SK-N-DZ (cell line): ENCODE data around the gene ITSN1.
"Not testable (repeated sequence)": the region's sequence is repeated elsewhere in the genome, so short reads cannot be mapped to it uniquely, and the experiment has no call there.

Experiments
- DNase-seq: peaks from one replicate; pipeline ENCODE4 v3.0.0-alpha.2; 2015; ENCODE audit warnings: low spot score

ITSN1 gene

GRCh38 chr21:33859373-33860102 lies 217.2 kb downstream of the ITSN1 start:
- no peak for DNase-seq

- DNase-seq, result no peak
These were observed 218.1 kb downstream of the ITSN1 start for GRCh38 chr21:33860332-33860879.

GRCh38 chr21:33861125-33861524 lies 218.8 kb downstream of the ITSN1 start:
- DNase-seq, result no peak

GRCh38 chr21:33863191-33863590 lies 220.9 kb downstream of the ITSN1 start:
- not testable (repeated sequence) for DNase-seq

- DNase-seq, result no peak
These were observed 221.8 kb downstream of the ITSN1 start for GRCh38 chr21:33864150-33864549.

GRCh38 chr21:33865176-33865575 lies 222.9 kb downstream of the ITSN1 start:
- no peak for DNase-seq

- DNase-seq, result no peak
These were observed 223.8 kb downstream of the ITSN1 start for GRCh38 chr21:33865996-33866575.

- DNase-seq, result no peak
These were observed 224.5 kb downstream of the ITSN1 start for GRCh38 chr21:33866826-33867225.

GRCh38 chr21:33867868-33868267 lies 225.6 kb downstream of the ITSN1 start:
- not testable (repeated sequence) for DNase-seq

- DNase-seq, result no peak
These were observed 227.6 kb downstream of the ITSN1 start for GRCh38 chr21:33869873-33870272.

- no peak for DNase-seq
These were observed 228.5 kb downstream of the ITSN1 start for GRCh38 chr21:33870768-33871167.

- no peak for DNase-seq
These were observed 228.9 kb downstream of the ITSN1 start for GRCh38 chr21:33871171-33871570.

- DNase-seq, result no peak
These were observed 230.7 kb downstream of the ITSN1 start for GRCh38 chr21:33872881-33873515.

GRCh38 chr21:33874161-33874560 lies 231.9 kb downstream of the ITSN1 start:
- DNase-seq, result no peak

GRCh38 chr21:33875026-33875695 lies 232.9 kb downstream of the ITSN1 start:
- no peak for DNase-seq

GRCh38 chr21:33878824-33879223 lies 236.5 kb downstream of the ITSN1 start:
- no peak for DNase-seq

- DNase-seq, result no peak
These were observed 238.3 kb downstream of the ITSN1 start for GRCh38 chr21:33880626-33881025.

- DNase-seq, result no peak
These were observed 239.6 kb downstream of the ITSN1 start for GRCh38 chr21:33881689-33882440.

- no peak for DNase-seq
These were observed 240.8 kb downstream of the ITSN1 start for GRCh38 chr21:33883118-33883517.

- no peak for DNase-seq
These were observed 242.3 kb downstream of the ITSN1 start for GRCh38 chr21:33884376-33885171.

- no peak for DNase-seq
These were observed 242.8 kb downstream of the ITSN1 start for GRCh38 chr21:33885172-33885514.
